ENCODE data around the gene GNL3L. TPM values are rescaled to one million over a fixed set of nuclear protein-coding genes. Genes with fewer than 3 reads are reported as not detected.
"Not testable (repeated sequence)": the region's sequence is repeated elsewhere in the genome, so short reads cannot be mapped to it uniquely, and the experiment has no call there.

Gene GNL3L
- total RNA-seq, 3 donors from 2014 or later (not counting 1 experiment from before 2014, with no cell fraction given): 44.5 to 50.0 (median 49.2) TPM

- Histone ChIP-seq H3K27me3 (ENCODE audit: control insufficient read depth, insufficient read depth, low read length) (no peaks in the 10 kb centered on the region), H3K4me3 (ENCODE audit: low read length) (no peak overlapping the region), H3K4me1 (ENCODE audit: control insufficient read depth, insufficient read depth, low read length) (no peaks in the 10 kb centered on the region), H3K36me3 (ENCODE audit: control insufficient read depth, insufficient read depth, low read length) (peaks cover 48% of the 10 kb centered on the region), H3K9me3 (ENCODE audit: control insufficient read depth, insufficient read depth, low read length) (no peaks in the 10 kb centered on the region), H3K27ac (ENCODE audit: low read length) (no peak overlapping the region)
- WGBS (ENCODE audit: insufficient coverage): 98% methylated on average over 4 of the region's 4 CpGs
- H3K36me3 Mint-ChIP-seq: no peaks in the 10 kb centered on the region
- H3K27ac Mint-ChIP-seq: no peak overlapping the region
- TF ChIP-seq CTCF (IDR thresholded peaks at IDR 0.05): no peak
- no peaks in the 10 kb centered on the region for H3K9me3 Mint-ChIP-seq
- no peaks in the 10 kb centered on the region for H3K27me3 Mint-ChIP-seq (ENCODE audit: low read depth in 2 of 2)
- peaks cover 0 to 9% of the 10 kb centered on the region in 2 donors for H3K4me1 Mint-ChIP-seq
- DNase-seq: no peak
- intact Hi-C loops (cut with micrococcal nuclease): no loop called here
- H3K4me3 Mint-ChIP-seq: no peak overlapping the region
- ATAC-seq: no peak
Observed at GRCh38 chrX:54550821-54551220, 20.8 kb downstream of the GNL3L start.

- TF ChIP-seq CTCF (IDR thresholded peaks at IDR 0.05): no peak
- Mint-ChIP-seq H3K27me3 (ENCODE audit: low read depth in 2 of 2) (no peaks in the 10 kb centered on the region), H3K4me3 (no peak overlapping the region), H3K36me3 (no peaks in the 10 kb centered on the region), H3K27ac (no peak overlapping the region), H3K4me1 (peaks cover 0 to 11% of the 10 kb centered on the region in 2 donors), H3K9me3 (no peaks in the 10 kb centered on the region)
- ATAC-seq (no peak), DNase-seq (no peak)
- Histone ChIP-seq H3K27me3 (ENCODE audit: control insufficient read depth, insufficient read depth, low read length) (no peaks in the 10 kb centered on the region), H3K9me3 (ENCODE audit: control insufficient read depth, insufficient read depth, low read length) (no peaks in the 10 kb centered on the region), H3K36me3 (ENCODE audit: control insufficient read depth, insufficient read depth, low read length) (peaks cover 47% of the 10 kb centered on the region), H3K27ac (ENCODE audit: low read length) (no peak overlapping the region), H3K4me1 (ENCODE audit: control insufficient read depth, insufficient read depth, low read length) (no peaks in the 10 kb centered on the region), H3K4me3 (ENCODE audit: low read length) (no peak overlapping the region)
- 91% methylated on average over 7 of the region's 8 CpGs for WGBS (ENCODE audit: insufficient coverage)
- intact Hi-C loops (cut with micrococcal nuclease): no loop called here
Observed at GRCh38 chrX:54551801-54552200, 21.8 kb downstream of the GNL3L start.

GRCh38 chrX:54555006-54555405, 25.0 kb downstream of the GNL3L start:
- H3K9me3 ChIP-seq (ENCODE audit: control insufficient read depth, insufficient read depth, low read length); H3K27ac Mint-ChIP-seq; H3K27me3 ChIP-seq (ENCODE audit: control insufficient read depth, insufficient read depth, low read length); H3K4me1 ChIP-seq (ENCODE audit: control insufficient read depth, insufficient read depth, low read length); H3K4me3 ChIP-seq (ENCODE audit: low read length); H3K9me3 Mint-ChIP-seq; DNase-seq; H3K4me3 Mint-ChIP-seq; H3K27me3 Mint-ChIP-seq (ENCODE audit: low read depth in 2 of 2); ATAC-seq; H3K36me3 Mint-ChIP-seq; H3K27ac ChIP-seq (ENCODE audit: low read length); H3K4me1 Mint-ChIP-seq; intact Hi-C loops (cut with micrococcal nuclease): not testable (repeated sequence)
- WGBS (ENCODE audit: insufficient coverage): 95% methylated on average over 5 of the region's 7 CpGs
- peaks cover 46% of the 10 kb centered on the region for H3K36me3 ChIP-seq (ENCODE audit: control insufficient read depth, insufficient read depth, low read length)

GRCh38 chrX:54560411-54560810, 30.4 kb downstream of the GNL3L start:
- peaks cover 0 to 5% of the 10 kb centered on the region in 2 donors for H3K4me1 Mint-ChIP-seq
- H3K36me3 Mint-ChIP-seq: no peaks in the 10 kb centered on the region
- no peaks in the 10 kb centered on the region for H3K27me3 Mint-ChIP-seq (ENCODE audit: low read depth in 2 of 2)
- peaks cover 39% of the 10 kb centered on the region for H3K36me3 ChIP-seq (ENCODE audit: control insufficient read depth, insufficient read depth, low read length)
- no peaks in the 10 kb centered on the region for H3K4me1 ChIP-seq (ENCODE audit: control insufficient read depth, insufficient read depth, low read length)
- no peaks in the 10 kb centered on the region for H3K9me3 ChIP-seq (ENCODE audit: control insufficient read depth, insufficient read depth, low read length)
- 96% methylated on average over 10 of the region's 11 CpGs for WGBS (ENCODE audit: insufficient coverage)
- no peak overlapping the region for H3K4me3 ChIP-seq (ENCODE audit: low read length)
- H3K27ac ChIP-seq (ENCODE audit: low read length): no peak overlapping the region
- H3K27ac Mint-ChIP-seq: no peak overlapping the region
- no peak for DNase-seq
- H3K4me3 Mint-ChIP-seq: no peak overlapping the region
- no peak for TF ChIP-seq CTCF (IDR thresholded peaks at IDR 0.05)
- intact Hi-C loops (cut with micrococcal nuclease): no loop called here
- H3K27me3 ChIP-seq (ENCODE audit: control insufficient read depth, insufficient read depth, low read length): no peaks in the 10 kb centered on the region
- H3K9me3 Mint-ChIP-seq: no peaks in the 10 kb centered on the region
- ATAC-seq: no peak
